GM10248 (cell line): ENCODE measurements around the gene IFNA14.
A peak's percentile ranks its signal among the peaks of the same experiment; 100 is the strongest.
"Not testable (repeated sequence)": the region's sequence is repeated elsewhere in the genome, so short reads cannot be mapped to it uniquely, and the experiment has no call there.

Source experiments
- CTCF ChIA-PET: fragments of 300-600 bp; sonication (Branson Sonifier 250); formaldehyde crosslinking; extraction: SDS; loops from one replicate; lab custom pipeline; 2021; ENCODE audit warnings: antibody characterized with exemption; lab: Yijun Ruan, JAX
- POLR2A ChIA-PET: fragments of 350-650 bp; sonication (Branson Sonifier 250); formaldehyde crosslinking; extraction: SDS; loops from one replicate; lab custom pipeline; 2020; ENCODE audit warnings: antibody characterized with exemption; lab: Yijun Ruan, JAX
- DNase-seq: peaks from one replicate; pipeline ENCODE4 v3.0.0; 2012; ENCODE audit errors: extremely low spot score
- CTCF ChIP-seq: IDR thresholded peaks from 2 replicates; pipeline ENCODE4 v1.5.1; 2012; ENCODE audit warnings: mild to moderate bottlenecking, low read depth; ENCODE audit errors: extremely low read depth, missing control alignments, control extremely low read depth

Gene IFNA14

GRCh38 chr9:21233258-21233657 lies 6.5 kb downstream of the IFNA14 start:
- POLR2A ChIA-PET: no interaction called here
- CTCF ChIA-PET: interaction anchor here (0.9 to 3.6 kb wide), 2 partner anchors 18 to 555 kb away, joined by 3 to 27 read pairs; no protein-coding TSS in a partner anchor
- no peak for TF ChIP-seq CTCF
- DNase-seq: no peak

GRCh38 chr9:21228122-21228521 lies 11.7 kb downstream of the IFNA14 start, which contains the start of gene IFNA17:
IFNA17 (minus strand) TSS chr9:21228222; CDS start chr9:21228173, 49 bp downstream.
- POLR2A ChIA-PET: no interaction called here
- no peak for DNase-seq
- TF ChIP-seq CTCF: no peak
- CTCF ChIA-PET: interaction anchor here (0.7 to 1.0 kb wide), 2 partner anchors 15 to 58 kb away, joined by 3 read pairs; no protein-coding TSS in a partner anchor

GRCh38 chr9:21217211-21217610 lies 22.6 kb downstream of the IFNA14 start, which contains the start of gene IFNA16:
IFNA16 (minus strand) TSS chr9:21217311; CDS start chr9:21217305, 6 bp downstream.
- DNase-seq: not testable (repeated sequence)
- CTCF ChIA-PET: interaction anchor here (1.2 to 1.6 kb wide), 2 partner anchors 13 to 22 kb away, joined by 3 to 4 read pairs; no protein-coding TSS in a partner anchor

GRCh38 chr9:21213411-21214326 lies 26.1 kb downstream of the IFNA14 start:
- CTCF ChIA-PET: interaction anchor here (0.6 to 1.7 kb wide), 12 partner anchors 15 to 581 kb away, joined by 3 to 6 read pairs (median 3); partner anchors contain the start of gene IFNA17
- POLR2A ChIA-PET: not testable (repeated sequence)
- peak; percentile 60 for TF ChIP-seq CTCF
- peak; percentile 18 for DNase-seq

More at GRCh38 chr9:21217211-21217610, 22.6 kb downstream of the IFNA14 start, which contains the start of gene IFNA16:
- POLR2A ChIA-PET: not testable (repeated sequence)

GRCh38 chr9:21212160-21212559 lies 27.6 kb downstream of the IFNA14 start:
- DNase-seq, POLR2A ChIA-PET: not testable (repeated sequence)
- CTCF ChIA-PET: interaction anchor here (1.2 to 1.7 kb wide), 3 partner anchors 117 to 576 kb away, joined by 3 to 6 read pairs (median 4); no protein-coding TSS in a partner anchor

- POLR2A ChIA-PET, DNase-seq: not testable (repeated sequence)
- CTCF ChIA-PET: interaction anchor here (1.7 to 2.6 kb wide), 2 partner anchors 16 to 577 kb away, joined by 7 to 9 read pairs; no protein-coding TSS in a partner anchor
These were observed 29.0 kb downstream of the IFNA14 start for GRCh38 chr9:21210782-21211181.

- CTCF ChIA-PET: interaction anchor here (0.9 to 2.6 kb wide), 3 partner anchors 15 to 578 kb away, joined by 3 to 9 read pairs (median 7); no protein-coding TSS in a partner anchor
- POLR2A ChIA-PET: no interaction called here
- no peak for TF ChIP-seq CTCF
- DNase-seq: no peak
These were observed 29.5 kb downstream of the IFNA14 start for GRCh38 chr9:21210311-21210710.

- CTCF ChIA-PET: interaction anchor here (1.5 kb wide), 1 partner anchor 12 kb away, joined by 5 read pairs; no protein-coding TSS in a partner anchor
- DNase-seq, POLR2A ChIA-PET: not testable (repeated sequence)
These were observed 32.8 kb downstream of the IFNA14 start, which contains the start of gene IFNA10 for GRCh38 chr9:21207043-21207442. IFNA10 (minus strand) TSS chr9:21207143; CDS start chr9:21207097, 46 bp downstream.
